ENCODE results near the gene AMDHD1.

The AMDHD1 gene

DNA sequence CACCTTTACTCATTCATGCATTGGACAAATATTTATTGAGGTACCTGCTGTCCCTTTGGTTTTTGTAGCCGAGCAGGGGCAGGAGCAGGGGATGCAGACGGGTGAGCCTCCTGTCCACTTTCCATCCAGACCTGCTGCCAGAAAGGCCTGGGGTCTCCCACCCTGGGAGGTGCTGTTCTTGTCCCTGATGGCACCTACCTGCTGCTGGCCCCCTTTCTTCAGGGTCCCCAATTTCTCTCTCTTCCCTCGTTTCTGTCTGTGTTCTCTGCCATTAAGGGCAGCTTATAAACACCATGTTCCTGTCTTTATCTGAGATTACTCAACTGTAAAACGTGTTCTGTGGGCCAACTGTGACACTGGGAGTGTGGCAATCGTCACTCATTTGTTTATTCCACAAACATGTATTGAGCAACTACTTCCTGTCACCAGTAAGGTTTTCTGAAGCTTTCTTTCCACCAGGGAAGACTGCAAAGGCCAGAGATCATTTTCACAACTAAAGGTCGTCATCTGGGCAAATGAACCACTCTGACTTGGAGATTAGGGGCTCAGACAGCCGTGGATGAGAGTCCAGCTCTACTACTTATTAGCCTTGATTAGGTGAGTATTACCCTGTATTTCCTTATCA lies 53.0 kb downstream of the AMDHD1 start, which contains the start of gene HAL:
HAL (minus strand) TSS at position 311 of the 625 bp plus-strand sequence. CDS start 434 bp downstream, outside the sequence.
- no peak for DNase-seq

DNA sequence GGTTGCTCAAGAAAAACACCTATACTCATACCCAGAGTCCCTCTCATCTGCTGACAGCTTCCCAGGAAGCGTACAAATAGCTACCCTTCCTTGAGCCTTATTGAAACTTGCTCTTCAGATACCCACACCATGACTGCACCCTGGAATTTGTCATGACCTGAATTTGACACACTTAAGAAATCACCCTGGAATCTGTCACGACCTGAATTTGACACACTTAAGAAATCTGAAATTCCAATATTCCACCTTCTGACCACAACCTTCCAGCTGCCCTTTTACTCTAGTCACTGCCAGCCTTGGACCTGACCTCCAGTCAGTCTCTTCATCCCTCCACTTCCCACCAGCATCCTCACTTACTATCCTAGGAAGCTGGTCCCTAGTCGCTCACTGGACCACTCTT lies 54.1 kb downstream of the AMDHD1 start:
- DNase-seq: no peak

DNA sequence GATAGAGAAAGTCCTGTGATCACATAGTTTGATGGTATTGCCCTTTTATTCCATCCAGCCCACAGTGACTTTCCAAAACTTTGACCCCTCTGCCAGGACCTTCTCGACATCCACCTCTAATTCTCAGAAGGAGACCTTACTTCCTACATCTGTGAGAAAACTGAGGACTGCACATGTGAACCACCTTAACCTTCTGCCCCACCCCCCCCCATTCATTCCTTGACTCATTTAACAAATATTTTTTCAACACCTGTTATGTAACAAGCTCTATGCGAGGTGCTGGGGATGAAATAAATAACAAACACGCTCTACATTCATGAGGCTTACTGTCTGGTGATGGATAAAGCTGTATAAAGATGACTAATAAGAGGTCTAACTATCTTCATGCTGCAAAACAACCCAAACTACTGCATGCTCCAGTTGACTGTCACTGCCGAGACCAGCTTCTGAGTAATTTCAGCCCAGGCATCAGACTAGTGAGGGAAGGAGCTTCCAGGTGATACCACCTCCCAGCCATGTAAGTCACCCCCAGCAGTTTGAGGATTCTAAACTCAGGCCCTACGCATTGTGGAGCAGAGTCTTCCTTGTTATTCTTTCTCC lies 54.9 kb downstream of the AMDHD1 start:
- DNase-seq: no peak

DNA sequence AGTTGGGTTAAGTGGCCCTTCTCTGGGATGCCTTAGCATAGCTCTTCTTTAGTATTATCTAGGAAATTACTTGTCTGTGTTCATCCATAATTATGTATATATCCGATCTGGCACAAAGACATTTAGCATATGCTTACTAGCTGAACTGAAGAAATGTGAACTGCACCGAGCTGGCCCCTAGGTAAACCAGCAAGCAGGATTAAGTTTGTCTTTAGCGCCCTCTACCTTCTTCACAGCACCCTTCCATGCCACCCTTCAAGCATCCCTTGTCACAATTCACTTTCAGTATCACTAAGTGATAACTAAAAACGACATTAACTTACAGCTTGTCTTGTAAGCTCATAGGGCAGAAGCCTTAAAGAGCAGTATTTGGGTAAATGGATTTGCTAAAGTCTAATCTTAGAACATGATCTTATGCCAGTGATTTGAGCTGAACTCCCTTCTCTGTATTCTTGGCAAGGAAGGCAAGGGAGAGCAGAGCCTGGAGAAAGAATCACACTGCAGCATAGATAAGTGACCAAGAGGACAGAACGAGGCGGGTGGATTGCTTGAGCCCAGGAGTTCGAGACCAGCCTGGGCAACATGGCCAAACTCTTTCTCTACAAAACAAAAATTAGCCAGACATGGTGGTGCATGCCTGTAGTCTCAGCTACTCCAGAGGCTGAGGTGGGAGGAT lies 55.6 kb downstream of the AMDHD1 start:
- DNase-seq: peak; percentile 40

DNA sequence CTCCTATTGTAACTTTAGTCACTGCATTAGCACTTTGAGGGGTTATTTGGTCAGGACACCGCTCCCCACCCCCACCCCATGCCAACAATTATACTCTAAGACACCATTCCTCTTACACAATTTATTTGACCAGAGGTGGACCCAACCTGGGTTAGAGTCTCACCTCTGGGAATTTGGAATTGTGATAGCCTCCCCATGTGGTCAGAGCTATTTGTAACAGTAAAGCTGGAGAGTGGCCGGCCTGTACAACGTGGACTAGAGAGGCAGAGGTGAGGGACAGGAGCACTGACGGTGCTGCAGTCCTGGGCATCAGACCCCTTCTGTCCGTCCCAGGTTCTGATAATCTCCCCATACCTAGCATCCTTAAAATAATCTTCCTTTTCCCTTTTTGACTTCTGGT lies 56.4 kb downstream of the AMDHD1 start:
- no peak for DNase-seq

DNA sequence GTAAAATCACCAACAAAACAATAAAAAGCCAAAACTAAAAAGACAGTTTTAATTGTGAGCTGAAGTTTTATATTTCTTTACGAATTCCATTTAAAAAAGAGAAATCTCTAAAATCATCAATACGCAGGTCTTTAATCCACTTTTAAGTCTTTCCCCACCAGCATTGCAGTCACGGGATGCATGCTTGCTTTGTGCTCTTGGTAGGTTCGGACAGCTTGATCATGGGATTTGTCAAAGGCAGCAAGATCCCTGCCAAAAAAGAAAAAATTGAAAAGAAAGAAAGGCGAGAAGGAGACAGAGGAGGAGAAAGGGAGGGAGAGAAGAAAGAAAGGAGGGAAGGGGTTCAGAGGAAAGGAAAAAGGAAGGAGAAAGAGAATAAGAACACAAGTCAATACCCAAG lies 57.7 kb downstream of the AMDHD1 start:
- no peak for DNase-seq

DNA sequence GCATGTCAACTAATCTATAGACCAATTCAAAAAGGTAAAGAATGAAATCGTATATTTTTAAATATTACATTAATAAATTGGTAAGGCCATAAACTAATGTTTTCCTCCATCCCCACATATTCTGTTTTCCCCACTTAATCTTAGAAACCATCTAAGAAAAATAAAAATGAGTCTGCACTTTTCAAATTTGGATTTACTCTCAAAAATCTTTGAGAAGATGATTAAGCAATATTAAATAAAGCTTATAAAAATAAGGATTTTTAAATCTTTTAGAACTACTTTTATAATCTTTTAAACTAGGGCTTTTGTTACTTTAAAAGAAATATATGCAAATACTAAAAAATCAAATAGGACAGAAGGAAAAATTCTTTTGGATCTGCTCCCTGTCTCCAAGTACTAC lies 63.6 kb downstream of the AMDHD1 start:
- no peak for DNase-seq

DNA sequence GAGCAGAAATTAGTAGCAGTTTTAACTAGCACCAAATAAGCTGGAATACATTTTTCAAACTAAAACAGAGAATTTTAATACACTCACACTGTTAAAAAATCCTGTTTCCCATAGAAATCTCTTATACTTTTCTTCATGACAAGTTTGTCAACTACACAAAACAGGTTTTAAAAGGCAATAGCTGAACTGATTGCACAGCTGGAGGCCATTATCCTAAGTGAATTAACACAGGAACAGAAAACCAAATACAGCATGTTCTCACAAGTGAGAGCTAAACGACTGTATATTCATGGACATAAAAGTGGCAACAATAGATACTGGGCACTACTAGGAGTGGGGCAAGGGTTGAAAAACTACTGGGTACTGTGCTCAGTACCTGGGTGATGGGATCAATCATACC lies 64.6 kb downstream of the AMDHD1 start:
- no peak for DNase-seq

DNA sequence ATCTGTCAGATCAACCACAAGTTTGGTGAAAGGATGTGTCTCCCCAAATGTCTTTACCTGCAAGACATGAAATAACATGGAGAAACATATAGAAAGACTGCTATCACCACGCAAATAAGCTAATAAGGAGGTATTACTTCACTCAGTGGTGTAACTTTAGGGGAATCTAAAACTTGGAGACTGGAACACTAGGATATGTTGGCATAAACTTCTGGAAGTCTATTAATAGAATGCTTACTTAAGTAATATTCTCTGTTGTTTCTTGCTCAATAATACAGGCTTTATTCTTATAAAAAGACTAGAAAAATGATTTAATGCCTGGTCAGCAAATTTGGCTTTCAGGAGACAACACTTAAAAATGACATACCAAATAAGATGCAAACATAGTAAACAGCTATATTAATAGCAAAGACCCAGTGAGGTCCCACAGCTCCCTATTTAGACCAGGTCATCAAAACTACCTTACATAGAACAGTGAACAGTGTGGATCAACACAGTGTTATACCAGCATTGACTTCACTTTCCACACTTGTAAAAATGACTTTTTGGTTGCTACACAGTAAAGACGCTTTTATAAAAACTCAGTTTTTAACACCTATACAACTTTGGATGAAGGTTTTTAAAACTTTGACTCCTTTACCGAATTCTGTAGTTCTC lies 71.9 kb downstream of the AMDHD1 start:
- DNase-seq: no peak

DNA sequence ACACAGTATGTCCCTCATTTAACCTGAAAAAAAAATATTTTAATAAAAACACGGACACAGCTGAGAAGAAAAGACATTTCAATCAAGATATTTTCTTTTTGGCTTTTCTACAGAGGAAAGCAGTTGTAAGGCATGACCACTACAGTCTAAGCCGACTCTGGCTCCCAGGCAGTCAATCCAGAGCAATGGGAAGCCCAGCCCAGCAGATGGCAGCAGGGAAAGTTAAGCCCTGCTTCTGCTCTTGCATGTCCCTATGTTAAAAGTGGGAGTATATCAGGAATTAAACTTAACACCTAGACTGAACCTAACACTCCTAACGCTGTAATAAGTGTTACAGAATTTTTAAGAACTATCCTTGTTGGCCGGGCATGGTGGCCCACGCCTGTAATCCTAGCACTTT lies 72.5 kb downstream of the AMDHD1 start:
- DNase-seq: peak; percentile 26
